Loucy (cell line): ENCODE results near the gene RPTOR.

Experiments used
- H2AFZ ChIP-seq: fragments of 200-600 bp; sonication (generic); 2 replicates; pipeline ENCODE4 v1.6.0; 2016; ENCODE audit warnings: antibody characterized with exemption, mild to moderate bottlenecking, low read length, moderate library complexity
- H3F3A ChIP-seq: fragments of 200-600 bp; 2 replicates; pipeline ENCODE4 v1.6.0; 2016; ENCODE audit warnings: antibody characterized with exemption, low read depth, mild to moderate bottlenecking
- H3K27me3 ChIP-seq: fragments of 200-600 bp; sonication (generic); 2 replicates; pipeline ENCODE4 v1.6.1; 2014; ENCODE audit warnings: low read length, mild to moderate bottlenecking; ENCODE audit not compliant: insufficient read depth, poor library complexity, severe bottlenecking
- H3K36me3 ChIP-seq: fragments of 200-600 bp; sonication (generic); 2 replicates; pipeline ENCODE4 v1.6.1; 2016; ENCODE audit warnings: low read length; ENCODE audit not compliant: insufficient read depth
- H3K4me1 ChIP-seq: fragments of 200-600 bp; sonication (generic); 2 replicates; pipeline ENCODE4 v1.5.1; 2014; ENCODE audit warnings: low read length, mild to moderate bottlenecking; ENCODE audit not compliant: insufficient read depth, poor library complexity, severe bottlenecking
- H3K4me2 ChIP-seq: fragments of 200-600 bp; sonication (generic); 2 replicates; pipeline ENCODE4 v1.6.0; 2014; ENCODE audit warnings: antibody characterized with exemption, low read length, low read depth, mild to moderate bottlenecking; ENCODE audit not compliant: poor library complexity, severe bottlenecking
- H3K4me3 ChIP-seq: fragments of 200-600 bp; sonication (generic); 2 replicates; pipeline ENCODE4 v1.5.1; 2014; ENCODE audit warnings: low read length, mild to moderate bottlenecking, mixed read lengths; ENCODE audit not compliant: poor library complexity, severe bottlenecking
- H3K79me2 ChIP-seq: fragments of 200-600 bp; sonication (generic); 2 replicates; pipeline ENCODE4 v1.6.1; 2014; ENCODE audit warnings: low read length; ENCODE audit not compliant: insufficient read depth
- H3K9ac ChIP-seq: fragments of 200-600 bp; sonication (generic); 2 replicates; pipeline ENCODE4 v1.6.0; 2014; ENCODE audit warnings: mild to moderate bottlenecking, low read depth, low read length, moderate library complexity; ENCODE audit not compliant: poor library complexity, severe bottlenecking
- H3K9me2 ChIP-seq: fragments of 200-600 bp; sonication (generic); replicated peaks from 2 replicates; pipeline ENCODE4 v1.6.1; 2016; ENCODE audit warnings: low read depth, low read length, mixed read lengths
- H3K9me3 ChIP-seq: fragments of 200-600 bp; sonication (generic); 2 replicates; pipeline ENCODE4 v1.6.1; 2014; ENCODE audit warnings: mild to moderate bottlenecking, antibody characterized with exemption, low read length, low read depth; ENCODE audit not compliant: insufficient read depth
- H4K20me1 ChIP-seq: fragments of 200-600 bp; sonication (generic); 2 replicates; pipeline ENCODE4 v1.6.0; 2014; ENCODE audit warnings: antibody characterized with exemption, low read length, mild to moderate bottlenecking; ENCODE audit not compliant: insufficient read depth, poor library complexity, severe bottlenecking
- CTCF ChIP-seq: fragments of 200-600 bp; sonication (generic); conservative IDR thresholded peaks from 2 replicates; pipeline ENCODE4 v1.5.1; 2014; ENCODE audit warnings: mild to moderate bottlenecking, antibody characterized with exemption, low read length
- EZH2phosphoT487 ChIP-seq: fragments of 200-600 bp; IDR thresholded peaks from 2 replicates; pipeline ENCODE4 v1.6.1; 2018; ENCODE audit warnings: antibody characterized with exemption, mild to moderate bottlenecking, moderate library complexity, borderline replicate concordance

RPTOR gene

GRCh38 chr17:80983545-80983944 is 438.9 kb downstream of the RPTOR start:
- no peak overlapping the region for H3K4me2 ChIP-seq
- H3K27me3 ChIP-seq: no peaks in the 10 kb centered on the region
- H3K4me1 ChIP-seq: no peaks in the 10 kb centered on the region
- no peaks in the 10 kb centered on the region for H3K9me3 ChIP-seq
- H3K36me3 ChIP-seq: no peaks in the 10 kb centered on the region
- TF ChIP-seq EZH2phosphoT487 (no peak), CTCF (no peak)
- no peak overlapping the region for H3K4me3 ChIP-seq
- H3K9ac ChIP-seq: no peak overlapping the region
- H3K79me2 ChIP-seq: no peaks in the 10 kb centered on the region
- no peak overlapping the region for H2AFZ ChIP-seq
- no peaks in the 10 kb centered on the region for H3F3A ChIP-seq
- H3K9me2 ChIP-seq: no peaks in the 10 kb centered on the region
- H4K20me1 ChIP-seq: no peaks in the 10 kb centered on the region

DNA sequence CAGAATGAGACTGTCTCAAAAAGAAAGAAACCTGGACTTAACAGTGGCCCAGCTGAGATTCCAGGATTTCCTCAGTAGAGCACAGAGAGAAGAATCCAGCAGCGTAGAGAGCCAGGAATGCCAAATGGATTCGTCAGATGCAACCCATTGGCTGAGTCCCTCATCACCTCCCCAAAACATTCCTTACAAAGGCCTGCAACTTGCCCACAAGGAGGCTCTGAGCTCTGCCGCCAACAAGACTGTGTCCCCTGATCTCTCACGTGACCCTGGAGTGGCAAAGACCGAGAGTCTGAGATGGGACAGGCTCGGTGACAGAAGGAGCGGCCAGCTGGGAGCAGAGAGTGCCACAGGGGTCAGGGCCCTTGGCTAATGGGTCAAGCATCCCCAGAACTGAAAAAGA is 440.1 kb downstream of the RPTOR start:
- no peak for TF ChIP-seq EZH2phosphoT487
- no peak for TF ChIP-seq CTCF
- H3K27me3 ChIP-seq: no peaks in the 10 kb centered on the region

DNA sequence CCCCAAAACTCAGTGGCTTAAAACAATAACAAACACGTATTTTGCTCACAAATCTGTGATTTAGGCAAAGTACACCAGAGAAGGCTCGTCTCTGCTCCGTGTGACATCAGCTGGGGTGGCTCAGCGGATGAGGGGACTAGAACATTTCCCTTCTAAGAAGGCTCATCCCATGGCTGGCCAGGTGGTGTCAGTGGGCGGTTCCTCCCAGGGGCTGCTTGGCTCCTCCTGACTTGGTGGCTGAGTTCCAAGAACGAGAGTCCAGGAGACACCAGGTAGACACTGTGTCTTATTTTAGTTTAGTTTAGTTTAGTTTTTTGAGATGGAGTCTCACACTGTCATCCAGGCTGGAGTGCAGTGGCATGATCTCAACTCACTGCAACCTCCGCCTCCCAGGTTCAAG is 441.4 kb downstream of the RPTOR start:
- H3K9me2 ChIP-seq: no peaks in the 10 kb centered on the region
- H3F3A ChIP-seq: no peaks in the 10 kb centered on the region
- H3K4me3 ChIP-seq: no peak overlapping the region
- H3K9ac ChIP-seq: no peak overlapping the region
- peaks cover 3% of the 10 kb centered on the region for H3K4me1 ChIP-seq
- no peaks in the 10 kb centered on the region for H3K79me2 ChIP-seq
- H2AFZ ChIP-seq: no peak overlapping the region
- no peak overlapping the region for H3K4me2 ChIP-seq
- no peaks in the 10 kb centered on the region for H4K20me1 ChIP-seq
- TF ChIP-seq CTCF: no peak
- H3K36me3 ChIP-seq: no peaks in the 10 kb centered on the region
- no peaks in the 10 kb centered on the region for H3K9me3 ChIP-seq
- no peaks in the 10 kb centered on the region for H3K27me3 ChIP-seq

More for the DNA sequence above, 440.1 kb downstream of the RPTOR start:
- no peaks in the 10 kb centered on the region for H3K79me2 ChIP-seq
- no peak overlapping the region for H3K4me3 ChIP-seq
- H4K20me1 ChIP-seq: no peaks in the 10 kb centered on the region
- no peaks in the 10 kb centered on the region for H3F3A ChIP-seq
- H3K4me1 ChIP-seq: no peaks in the 10 kb centered on the region
- H3K9me2 ChIP-seq: no peaks in the 10 kb centered on the region
- no peak overlapping the region for H3K4me2 ChIP-seq
- H3K9ac ChIP-seq: no peak overlapping the region
- H2AFZ ChIP-seq: no peak overlapping the region
- no peaks in the 10 kb centered on the region for H3K9me3 ChIP-seq
- no peaks in the 10 kb centered on the region for H3K36me3 ChIP-seq
